Endothelial cell of umbilical vein (primary cell): Measurements from ENCODE around the gene KRT84.

Experiments used
- EZH2 ChIP-seq: IDR thresholded peaks from 2 replicates; pipeline ENCODE4 v1.6.1; 2012; ENCODE audit warnings: borderline replicate concordance, low read depth, mild to moderate bottlenecking, moderate library complexity, low read length, inconsistent platforms; ENCODE audit not compliant: severe bottlenecking
- FOS ChIP-seq: IDR thresholded peaks from 2 replicates; pipeline ENCODE4 v1.6.1; 2011; ENCODE audit warnings: mild to moderate bottlenecking, low read length, moderate library complexity, borderline replicate concordance; ENCODE audit not compliant: insufficient read depth
- GATA2 ChIP-seq: IDR thresholded peaks from 2 replicates; pipeline ENCODE4 v1.7.0; 2011; ENCODE audit warnings: low read depth, mild to moderate bottlenecking, moderate library complexity, mixed read lengths, low read length; ENCODE audit not compliant: insufficient read length, insufficient read depth
- JUN ChIP-seq: IDR thresholded peaks from 2 replicates; pipeline ENCODE4 v1.6.1; 2011; ENCODE audit warnings: borderline replicate concordance, low read depth; ENCODE audit not compliant: insufficient read length, insufficient read depth
- MYC ChIP-seq: IDR thresholded peaks from one replicate; pipeline ENCODE4 v1.6.1; 2011; ENCODE audit warnings: mild to moderate bottlenecking, low read depth, low read length
- POLR2A ChIP-seq: IDR thresholded peaks from 2 replicates; pipeline ENCODE4 v1.6.1; 2012; ENCODE audit warnings: low read depth, mild to moderate bottlenecking, control low read depth, low read length
- POLR2AphosphoS5 ChIP-seq: IDR thresholded peaks from 2 replicates; pipeline ENCODE4 v1.6.1; 2012; ENCODE audit warnings: low read depth, mild to moderate bottlenecking, control low read depth, low read length, moderate library complexity; ENCODE audit not compliant: insufficient read depth
- TF ChIP-seq, protein P1 (sequence below), 2 donors: IDR thresholded peaks; 1 replicate in 1 of 2; 2 replicates in 1 of 2; pipeline ENCODE4 v1.5.1; 2011; ENCODE audit warnings: low read length in 2 of 2, mild to moderate bottlenecking in 2 of 2, moderate library complexity in 2 of 2, control low read depth in 1 of 2, inconsistent platforms in 1 of 2, low read depth in 1 of 2; ENCODE audit not compliant: insufficient read depth in 1 of 2; ENCODE audit errors: extremely low read depth in 1 of 2
- TF ChIP-seq, protein P2 (sequence below): IDR thresholded peaks from 2 replicates; pipeline ENCODE4 v1.6.1; 2011; ENCODE audit not compliant: insufficient read depth, insufficient read length

DNA sequence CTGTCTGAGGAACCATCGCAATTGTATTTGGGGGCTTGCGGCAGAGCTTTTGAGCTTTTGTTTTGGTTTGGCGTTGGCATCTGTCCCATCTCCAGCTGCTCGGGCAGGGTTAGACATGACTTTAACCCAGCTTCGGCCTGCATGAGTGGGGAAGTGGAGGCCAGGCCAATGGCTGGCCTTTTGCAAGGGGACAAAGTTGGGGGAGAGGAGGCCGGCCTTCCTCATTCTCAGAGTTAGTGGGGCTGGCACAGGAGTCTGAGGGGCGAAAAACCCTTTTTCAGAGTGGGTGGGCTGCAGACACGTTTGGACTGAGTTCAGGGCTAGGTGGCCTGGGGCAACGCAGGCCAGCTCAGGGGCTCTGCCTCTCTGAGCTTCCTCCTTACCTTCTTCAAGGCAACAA lies 15.5 kb upstream of the KRT84 start:
- TF ChIP-seq, protein P1, sequence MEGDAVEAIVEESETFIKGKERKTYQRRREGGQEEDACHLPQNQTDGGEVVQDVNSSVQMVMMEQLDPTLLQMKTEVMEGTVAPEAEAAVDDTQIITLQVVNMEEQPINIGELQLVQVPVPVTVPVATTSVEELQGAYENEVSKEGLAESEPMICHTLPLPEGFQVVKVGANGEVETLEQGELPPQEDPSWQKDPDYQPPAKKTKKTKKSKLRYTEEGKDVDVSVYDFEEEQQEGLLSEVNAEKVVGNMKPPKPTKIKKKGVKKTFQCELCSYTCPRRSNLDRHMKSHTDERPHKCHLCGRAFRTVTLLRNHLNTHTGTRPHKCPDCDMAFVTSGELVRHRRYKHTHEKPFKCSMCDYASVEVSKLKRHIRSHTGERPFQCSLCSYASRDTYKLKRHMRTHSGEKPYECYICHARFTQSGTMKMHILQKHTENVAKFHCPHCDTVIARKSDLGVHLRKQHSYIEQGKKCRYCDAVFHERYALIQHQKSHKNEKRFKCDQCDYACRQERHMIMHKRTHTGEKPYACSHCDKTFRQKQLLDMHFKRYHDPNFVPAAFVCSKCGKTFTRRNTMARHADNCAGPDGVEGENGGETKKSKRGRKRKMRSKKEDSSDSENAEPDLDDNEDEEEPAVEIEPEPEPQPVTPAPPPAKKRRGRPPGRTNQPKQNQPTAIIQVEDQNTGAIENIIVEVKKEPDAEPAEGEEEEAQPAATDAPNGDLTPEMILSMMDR (IDR thresholded peaks at IDR 0.05; ENCODE audit: extremely low read depth in 1 of 2, insufficient read depth in 1 of 2, low read depth in 1 of 2, low read length in 2 of 2) = no peak
- TF ChIP-seq POLR2AphosphoS5 (no peak), MYC (no peak), POLR2A (no peak), EZH2 (no peak), JUN (no peak), FOS (no peak), GATA2 (no peak)
- TF ChIP-seq, protein P2, sequence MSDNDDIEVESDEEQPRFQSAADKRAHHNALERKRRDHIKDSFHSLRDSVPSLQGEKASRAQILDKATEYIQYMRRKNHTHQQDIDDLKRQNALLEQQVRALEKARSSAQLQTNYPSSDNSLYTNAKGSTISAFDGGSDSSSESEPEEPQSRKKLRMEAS = no peak
